Panc1 (cell line): ENCODE results near the gene ENO1. TPM values are rescaled to one million over a fixed set of nuclear protein-coding genes. Genes with fewer than 3 reads are reported as not detected.

ENCODE experiments used
- ATAC-seq: fragments of 200-7000 bp; cut with Tn5 transposase; 2 replicates; pipeline ENCODE4 v1.9.1; 2020; ENCODE audit warnings: mild to moderate bottlenecking, moderate library complexity
- BruUV-seq: library from RNA; stranded (reverse); fragments of 400-500 nt; replicated peaks from 2 replicates; lab custom pipeline; 2021; lab: Mats Ljungman, UMichigan
- CTCF ChIA-PET: fragments of 300-600 bp; sonication (Branson Sonifier 250); formaldehyde crosslinking; loops from one replicate; lab custom pipeline; 2022; ENCODE audit warnings: antibody characterized with exemption; lab: Charles Lee
- POLR2A ChIA-PET: fragments of 300-600 bp; sonication (Branson Sonifier 250); formaldehyde crosslinking; loops from one replicate; lab custom pipeline; 2022; ENCODE audit warnings: antibody characterized with exemption; lab: Charles Lee
- DNase-seq: peaks from one replicate; pipeline ENCODE4 v3.0.0-alpha.2; 2010; ENCODE audit warnings: low read depth, low spot score
- H3K27ac ChIP-seq: 2 replicates; pipeline ENCODE4 v1.5.1; 2011; ENCODE audit warnings: mild to moderate bottlenecking, low read length, inconsistent platforms
- H3K27me3 ChIP-seq: fragments of 200-500 bp; sonication (Bioruptor generic); 2 replicates; pipeline ENCODE4 v1.6.0; 2014; ENCODE audit warnings: low read length, inconsistent platforms; ENCODE audit not compliant: control insufficient read depth, insufficient read depth
- H3K36me3 ChIP-seq: fragments of 200-500 bp; sonication (Bioruptor generic); 2 replicates; pipeline ENCODE4 v1.5.1; 2014; ENCODE audit warnings: inconsistent platforms, mild to moderate bottlenecking, low read length, moderate library complexity; ENCODE audit not compliant: control insufficient read depth, insufficient read depth
- H3K4me1 ChIP-seq: 2 replicates; pipeline ENCODE4 v1.5.1; 2011; ENCODE audit warnings: inconsistent platforms, mild to moderate bottlenecking, low read length, moderate library complexity; ENCODE audit not compliant: control insufficient read depth, insufficient read depth
- H3K4me3 ChIP-seq, 2 experiments: 2 replicates each; pipeline ENCODE4 v1.5.1; 2011 to 2012; ENCODE audit warnings: low read depth in 2 of 2, low read length in 2 of 2, mild to moderate bottlenecking in 2 of 2, inconsistent platforms in 1 of 2, moderate library complexity in 1 of 2
- H3K9me3 ChIP-seq: fragments of 200-500 bp; sonication (Bioruptor generic); 2 replicates; pipeline ENCODE4 v1.5.1; 2014; ENCODE audit warnings: low read depth, mild to moderate bottlenecking, inconsistent platforms, low read length, moderate library complexity; ENCODE audit not compliant: control insufficient read depth, insufficient read depth
- POLR2AphosphoS5 ChIP-seq: IDR thresholded peaks from 2 replicates; pipeline ENCODE4 v1.6.1; 2012; ENCODE audit warnings: mild to moderate bottlenecking, low read depth, low read length, moderate library complexity
- SIN3A ChIP-seq: IDR thresholded peaks from 2 replicates; pipeline ENCODE4 v1.6.1; 2012; ENCODE audit warnings: low read depth, mild to moderate bottlenecking, low read length, moderate library complexity, borderline replicate concordance; ENCODE audit not compliant: insufficient read depth
- TCF7L2 ChIP-seq: IDR thresholded peaks from 2 replicates; pipeline ENCODE4 v1.6.1; 2011; ENCODE audit warnings: mild to moderate bottlenecking, low read depth, low read length, inconsistent platforms
- in situ Hi-C: cut with HindIII; loops from 2 replicates; pipeline ENCODE4 v1.10.0; 2016; ENCODE audit warnings: low sequenced_read_pairs, low pct_unique_long_range_greater_than_20kb
- intact Hi-C: fragments of 100-400 bp; cut with micrococcal nuclease; formaldehyde crosslinking; loops from one replicate; pipeline ENCODE4 v1.10.0; 2022; ENCODE audit not compliant: unreplicated experiment
- total RNA-seq: library from RNA; stranded (reverse); gene quantifications from one replicate; pipeline ENCODE4 v1.2.1, GENCODE V29; 2021; ENCODE audit not compliant: unreplicated experiment
- TF ChIP-seq, protein P1 (sequence below): fragments of 450-650 bp; IDR thresholded peaks from 2 replicates; pipeline ENCODE4 v1.5.1; 2017; ENCODE audit warnings: mild to moderate bottlenecking
- TF ChIP-seq, protein P2 (sequence below), 2 experiments: IDR thresholded peaks; 2 replicates each; pipeline ENCODE4 v1.6.1; 2011 to 2012; ENCODE audit warnings: low read depth in 2 of 2, control low read depth in 1 of 2, low read length in 1 of 2, mild to moderate bottlenecking in 1 of 2, moderate library complexity in 1 of 2; ENCODE audit not compliant: insufficient read depth in 1 of 2

The ENO1 gene
- total RNA-seq, 1 experiment from 2014 or later = 2,480 TPM

DNA sequence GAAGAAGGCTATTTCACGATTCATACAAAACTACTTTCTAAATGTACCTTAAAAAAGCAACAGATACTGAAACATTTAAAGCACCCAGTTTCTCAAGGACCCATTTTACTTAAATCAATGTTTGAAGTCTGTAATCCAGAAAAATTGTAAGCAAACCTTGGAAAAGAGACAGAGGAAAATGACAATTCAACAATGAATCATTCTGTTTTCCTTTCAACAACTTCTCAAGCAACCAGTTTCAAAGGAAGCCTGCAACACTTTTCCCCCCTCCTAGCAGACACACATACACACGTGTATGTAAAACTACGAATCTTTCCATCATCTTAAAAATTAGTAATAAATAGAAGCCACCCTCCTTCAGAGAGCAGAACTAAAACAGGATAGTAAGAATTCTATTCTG lies 62.2 kb downstream of the ENO1 start:
- ChIA-PET CTCF (interaction anchor here (2.0 kb wide), 1 partner anchor 33 kb away, joined by 17 read pairs; no protein-coding TSS in a partner anchor), POLR2A (no interaction called here)
- in situ Hi-C loops = no loop called here
- no peak for DNase-seq
- ATAC-seq = no peak
- Histone ChIP-seq H3K4me3 (peak overlapping the region; percentile 89 to 91), H3K27ac (peak overlapping the region; percentile 93), H3K36me3 (no peaks in the 10 kb centered on the region; the same call in 1 of the 2 replicates), H3K4me1 (peaks cover 40% of the 10 kb centered on the region), H3K9me3 (no peaks in the 10 kb centered on the region), H3K27me3 (no peaks in the 10 kb centered on the region)
- intact Hi-C loops = no loop called here
- TF ChIP-seq SIN3A (no peak), POLR2AphosphoS5 (no peak), TCF7L2 (no peak)
- TF ChIP-seq, protein P1, sequence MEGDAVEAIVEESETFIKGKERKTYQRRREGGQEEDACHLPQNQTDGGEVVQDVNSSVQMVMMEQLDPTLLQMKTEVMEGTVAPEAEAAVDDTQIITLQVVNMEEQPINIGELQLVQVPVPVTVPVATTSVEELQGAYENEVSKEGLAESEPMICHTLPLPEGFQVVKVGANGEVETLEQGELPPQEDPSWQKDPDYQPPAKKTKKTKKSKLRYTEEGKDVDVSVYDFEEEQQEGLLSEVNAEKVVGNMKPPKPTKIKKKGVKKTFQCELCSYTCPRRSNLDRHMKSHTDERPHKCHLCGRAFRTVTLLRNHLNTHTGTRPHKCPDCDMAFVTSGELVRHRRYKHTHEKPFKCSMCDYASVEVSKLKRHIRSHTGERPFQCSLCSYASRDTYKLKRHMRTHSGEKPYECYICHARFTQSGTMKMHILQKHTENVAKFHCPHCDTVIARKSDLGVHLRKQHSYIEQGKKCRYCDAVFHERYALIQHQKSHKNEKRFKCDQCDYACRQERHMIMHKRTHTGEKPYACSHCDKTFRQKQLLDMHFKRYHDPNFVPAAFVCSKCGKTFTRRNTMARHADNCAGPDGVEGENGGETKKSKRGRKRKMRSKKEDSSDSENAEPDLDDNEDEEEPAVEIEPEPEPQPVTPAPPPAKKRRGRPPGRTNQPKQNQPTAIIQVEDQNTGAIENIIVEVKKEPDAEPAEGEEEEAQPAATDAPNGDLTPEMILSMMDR = no peak
- TF ChIP-seq, protein P2, sequence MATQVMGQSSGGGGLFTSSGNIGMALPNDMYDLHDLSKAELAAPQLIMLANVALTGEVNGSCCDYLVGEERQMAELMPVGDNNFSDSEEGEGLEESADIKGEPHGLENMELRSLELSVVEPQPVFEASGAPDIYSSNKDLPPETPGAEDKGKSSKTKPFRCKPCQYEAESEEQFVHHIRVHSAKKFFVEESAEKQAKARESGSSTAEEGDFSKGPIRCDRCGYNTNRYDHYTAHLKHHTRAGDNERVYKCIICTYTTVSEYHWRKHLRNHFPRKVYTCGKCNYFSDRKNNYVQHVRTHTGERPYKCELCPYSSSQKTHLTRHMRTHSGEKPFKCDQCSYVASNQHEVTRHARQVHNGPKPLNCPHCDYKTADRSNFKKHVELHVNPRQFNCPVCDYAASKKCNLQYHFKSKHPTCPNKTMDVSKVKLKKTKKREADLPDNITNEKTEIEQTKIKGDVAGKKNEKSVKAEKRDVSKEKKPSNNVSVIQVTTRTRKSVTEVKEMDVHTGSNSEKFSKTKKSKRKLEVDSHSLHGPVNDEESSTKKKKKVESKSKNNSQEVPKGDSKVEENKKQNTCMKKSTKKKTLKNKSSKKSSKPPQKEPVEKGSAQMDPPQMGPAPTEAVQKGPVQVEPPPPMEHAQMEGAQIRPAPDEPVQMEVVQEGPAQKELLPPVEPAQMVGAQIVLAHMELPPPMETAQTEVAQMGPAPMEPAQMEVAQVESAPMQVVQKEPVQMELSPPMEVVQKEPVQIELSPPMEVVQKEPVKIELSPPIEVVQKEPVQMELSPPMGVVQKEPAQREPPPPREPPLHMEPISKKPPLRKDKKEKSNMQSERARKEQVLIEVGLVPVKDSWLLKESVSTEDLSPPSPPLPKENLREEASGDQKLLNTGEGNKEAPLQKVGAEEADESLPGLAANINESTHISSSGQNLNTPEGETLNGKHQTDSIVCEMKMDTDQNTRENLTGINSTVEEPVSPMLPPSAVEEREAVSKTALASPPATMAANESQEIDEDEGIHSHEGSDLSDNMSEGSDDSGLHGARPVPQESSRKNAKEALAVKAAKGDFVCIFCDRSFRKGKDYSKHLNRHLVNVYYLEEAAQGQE (IDR thresholded peaks at IDR 0.05; ENCODE audit: insufficient read depth in 1 of 2, low read depth in 2 of 2, low read length in 1 of 2) = no peak
- no TSS peak for BruUV-seq

DNA sequence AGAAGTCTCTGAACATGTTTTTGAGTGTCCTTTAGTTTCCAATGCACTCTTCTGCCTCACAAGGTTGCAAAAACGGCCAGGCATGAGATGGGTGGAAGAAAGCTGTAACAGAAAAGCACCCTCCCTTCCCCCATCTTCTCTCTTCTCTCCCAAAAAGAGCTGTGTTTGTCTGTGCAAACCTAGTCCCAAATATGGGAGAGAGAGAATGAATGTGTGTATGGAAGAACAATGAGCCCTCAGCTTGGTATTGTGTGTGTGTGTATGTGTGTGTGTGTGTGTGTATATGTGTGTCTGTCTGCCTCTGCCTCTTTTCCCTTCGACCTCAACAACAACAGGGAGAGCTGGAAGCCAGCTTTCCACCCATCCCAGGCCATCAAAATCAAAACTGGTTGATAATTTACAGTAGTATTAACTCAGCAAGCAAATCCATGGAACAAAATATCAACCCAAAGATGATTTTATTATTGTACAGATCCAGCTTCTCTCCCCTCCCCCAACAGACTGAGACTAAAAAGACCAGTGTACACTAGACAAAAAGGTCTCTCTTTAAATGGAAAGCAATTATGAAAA lies 62.8 kb downstream of the ENO1 start:
- H3K27ac ChIP-seq = peak overlapping the region; percentile 93
- TF ChIP-seq POLR2AphosphoS5 = 0 out of 2 replicates have a peak, but pooled peaks have one; percentile 3
- TF ChIP-seq, protein P1 = no peak
- TF ChIP-seq SIN3A = no peak
- no peak for TF ChIP-seq TCF7L2
- TF ChIP-seq, protein P2 (IDR thresholded peaks at IDR 0.05; ENCODE audit: insufficient read depth in 1 of 2, low read depth in 2 of 2, low read length in 1 of 2) = no peak
- TSS peak; percentile 46 for BruUV-seq
- intact Hi-C loops = no loop called here
- H3K4me1 ChIP-seq = peaks cover 36% of the 10 kb centered on the region
- H3K36me3 ChIP-seq = no peaks in the 10 kb centered on the region; the same call in 1 of the 2 replicates
- no peaks in the 10 kb centered on the region for H3K9me3 ChIP-seq
- peak overlapping the region; percentile 89 to 91 for H3K4me3 ChIP-seq
- ChIA-PET CTCF (interaction anchor here (2.0 kb wide), 1 partner anchor 33 kb away, joined by 17 read pairs; no protein-coding TSS in a partner anchor), POLR2A (interaction anchor here (0.6 to 1.5 kb wide), 2 partner anchors 33 to 34 kb away, joined by 4 read pairs; no protein-coding TSS in a partner anchor)
- no peak for ATAC-seq
- DNase-seq = no peak
- in situ Hi-C loops = no loop called here
- no peaks in the 10 kb centered on the region for H3K27me3 ChIP-seq
